ENCODE measurements around the gene CDH24. TPM values are rescaled to one million over a fixed set of nuclear protein-coding genes. Genes with fewer than 3 reads are reported as not detected.

CDH24 gene
- total RNA-seq, 1 experiment from 2014 or later, result 14.8 TPM

GRCh38 chr14:23097786-23098185, 40.5 kb upstream of the CDH24 start:
- TF ChIP-seq, protein P1, sequence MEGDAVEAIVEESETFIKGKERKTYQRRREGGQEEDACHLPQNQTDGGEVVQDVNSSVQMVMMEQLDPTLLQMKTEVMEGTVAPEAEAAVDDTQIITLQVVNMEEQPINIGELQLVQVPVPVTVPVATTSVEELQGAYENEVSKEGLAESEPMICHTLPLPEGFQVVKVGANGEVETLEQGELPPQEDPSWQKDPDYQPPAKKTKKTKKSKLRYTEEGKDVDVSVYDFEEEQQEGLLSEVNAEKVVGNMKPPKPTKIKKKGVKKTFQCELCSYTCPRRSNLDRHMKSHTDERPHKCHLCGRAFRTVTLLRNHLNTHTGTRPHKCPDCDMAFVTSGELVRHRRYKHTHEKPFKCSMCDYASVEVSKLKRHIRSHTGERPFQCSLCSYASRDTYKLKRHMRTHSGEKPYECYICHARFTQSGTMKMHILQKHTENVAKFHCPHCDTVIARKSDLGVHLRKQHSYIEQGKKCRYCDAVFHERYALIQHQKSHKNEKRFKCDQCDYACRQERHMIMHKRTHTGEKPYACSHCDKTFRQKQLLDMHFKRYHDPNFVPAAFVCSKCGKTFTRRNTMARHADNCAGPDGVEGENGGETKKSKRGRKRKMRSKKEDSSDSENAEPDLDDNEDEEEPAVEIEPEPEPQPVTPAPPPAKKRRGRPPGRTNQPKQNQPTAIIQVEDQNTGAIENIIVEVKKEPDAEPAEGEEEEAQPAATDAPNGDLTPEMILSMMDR (conservative IDR thresholded peaks at IDR 0.05; ENCODE audit: low read depth, low read length), result no peak
- TF ChIP-seq EZH2phosphoT487 (IDR thresholded peaks at IDR 0.05; ENCODE audit: borderline replicate concordance, low read length) (no peak), EZH2 (IDR thresholded peaks at IDR 0.05; ENCODE audit: low read length, unreplicated experiment) (no peak)
- ChIA-PET CTCF (no interaction called here), POLR2A (ENCODE audit: unreplicated experiment) (no interaction called here)
- DNase-seq (no peak), ATAC-seq (no peak)
- Histone ChIP-seq H3K4me3 (ENCODE audit: low read length) (no peak overlapping the region), H4K20me1 (ENCODE audit: low read length) (peaks cover 28% of the 10 kb centered on the region), H3K27ac (ENCODE audit: low read length) (no peak overlapping the region), H3K4me1 (ENCODE audit: insufficient read depth, low read length) (peaks cover 21% of the 10 kb centered on the region), H3K27me3 (ENCODE audit: low read length) (no peaks in the 10 kb centered on the region), H3K36me3 (ENCODE audit: low read depth, low read length) (peaks cover 20% of the 10 kb centered on the region), H3K4me2 (ENCODE audit: low read length) (peak overlapping the region; percentile 92; the same call in 1 of the 2 replicates), H3K9ac (ENCODE audit: low read length) (no peak overlapping the region), H3K9me2 (replicated peaks; ENCODE audit: low read length) (no peaks in the 10 kb centered on the region), H3K9me3 (ENCODE audit: low read length) (no peaks in the 10 kb centered on the region), H3K79me2 (ENCODE audit: low read length) (peaks cover 58% of the 10 kb centered on the region), H3F3A (ENCODE audit: low read length, unreplicated experiment) (no peaks in the 10 kb centered on the region), H2AFZ (ENCODE audit: low read length) (no peak overlapping the region)
- intact Hi-C loops (cut with micrococcal nuclease), result no loop called here
- BruUV-seq (replicated peaks), result no TSS peak

DNA sequence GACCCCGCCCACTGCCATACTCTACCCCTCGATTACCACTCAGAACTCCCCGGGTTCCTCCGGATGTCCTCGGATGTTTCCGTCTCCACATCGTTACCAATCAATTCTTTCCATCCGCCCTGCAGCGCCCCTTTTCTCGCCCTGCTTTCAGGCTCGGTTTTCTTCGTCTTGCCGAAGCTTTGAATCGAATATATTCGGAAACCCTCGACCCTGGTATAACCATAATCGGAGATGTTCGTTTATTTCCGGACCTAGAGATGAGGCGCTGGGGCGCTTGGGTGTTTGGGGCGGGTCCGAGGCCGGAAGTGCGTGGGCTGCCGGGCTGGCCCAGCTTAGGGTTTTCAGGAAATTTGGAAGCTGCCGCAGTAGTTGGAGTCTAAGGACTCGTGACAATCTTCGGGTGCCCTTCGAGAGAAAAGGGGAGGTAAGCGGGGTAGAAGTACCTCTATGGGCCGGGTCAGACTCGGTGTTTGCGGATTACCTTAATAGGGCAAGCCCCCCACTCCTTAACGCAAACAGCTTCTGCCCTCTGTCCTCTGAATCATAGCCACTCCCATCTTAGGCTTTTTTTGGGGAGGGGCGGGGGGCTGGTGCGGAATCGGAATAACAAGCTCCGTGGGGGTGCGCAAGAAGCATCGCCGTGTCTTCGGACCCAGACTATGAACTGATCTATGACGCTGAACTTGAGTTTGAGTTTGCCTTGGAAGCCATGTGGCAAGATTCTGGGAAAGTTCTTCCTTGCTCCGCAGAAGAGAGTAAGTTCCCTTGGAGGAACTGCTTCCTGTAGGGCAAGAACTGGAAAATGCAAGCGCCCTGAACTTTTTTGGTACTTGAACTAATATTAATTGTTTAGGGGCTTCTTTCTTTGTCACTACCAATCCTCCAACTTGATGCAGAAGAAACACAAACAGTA, 38.1 kb upstream of the CDH24 start, which contains the start of gene C14orf119:
TSS of gene C14orf119 (plus strand) at position 310 of the 913 bp plus-strand sequence. CDS start 2,154 bp downstream, outside the sequence.
- TSS peak; percentile 83 for BruUV-seq (replicated peaks)
- peak; percentile 99 for DNase-seq
- H3F3A ChIP-seq (ENCODE audit: low read length, unreplicated experiment), result no peaks in the 10 kb centered on the region
- ChIA-PET CTCF (interaction anchor here (0.5 to 2.5 kb wide), 10 partner anchors 24 to 205 kb away, joined by 3 to 45 read pairs (median 6); no protein-coding TSS in a partner anchor), POLR2A (ENCODE audit: unreplicated experiment) (interaction anchor here (0.5 to 1.8 kb wide), 19 partner anchors 14 to 1139 kb away, joined by 3 to 12 read pairs (median 4); partner anchors contain the start of genes DCAF11, NRL, OXA1L and PCK2)
- peak; percentile 88 for ATAC-seq
- H3K79me2 ChIP-seq (ENCODE audit: low read length), result peaks cover 75% of the 10 kb centered on the region
- peak within 1 kb of the TSS; percentile 96 for H3K9ac ChIP-seq (ENCODE audit: low read length)
- H4K20me1 ChIP-seq (ENCODE audit: low read length), result peaks cover 29% of the 10 kb centered on the region
- H3K9me2 ChIP-seq (replicated peaks; ENCODE audit: low read length), result no peaks in the 10 kb centered on the region
- intact Hi-C loops (cut with micrococcal nuclease), result loop anchor here (2.0 kb wide), 1 partner anchor 27 kb away; no protein-coding TSS in a partner anchor
- no peaks in the 10 kb centered on the region for H3K27me3 ChIP-seq (ENCODE audit: low read length)
- peaks cover 32% of the 10 kb centered on the region for H3K36me3 ChIP-seq (ENCODE audit: low read depth, low read length)
- H3K4me2 ChIP-seq (ENCODE audit: low read length), result peak within 1 kb of the TSS; percentile 96
- peaks cover 21% of the 10 kb centered on the region for H3K4me1 ChIP-seq (ENCODE audit: insufficient read depth, low read length)
- H2AFZ ChIP-seq (ENCODE audit: low read length), result peak within 1 kb of the TSS; percentile 91
- H3K9me3 ChIP-seq (ENCODE audit: low read length), result no peaks in the 10 kb centered on the region
- no peak for TF ChIP-seq EZH2 (IDR thresholded peaks at IDR 0.05; ENCODE audit: low read length, unreplicated experiment)
- TF ChIP-seq, protein P1 (conservative IDR thresholded peaks at IDR 0.05; ENCODE audit: low read depth, low read length), result no peak
- no peak for TF ChIP-seq EZH2phosphoT487 (IDR thresholded peaks at IDR 0.05; ENCODE audit: borderline replicate concordance, low read length)
- H3K27ac ChIP-seq (ENCODE audit: low read length), result peak within 1 kb of the TSS; percentile 84
- peak within 1 kb of the TSS; percentile 95 for H3K4me3 ChIP-seq (ENCODE audit: low read length)

Data from PC-3 (cell line).